Measurements from ENCODE around the gene TMEM266.

TMEM266 gene

DNA sequence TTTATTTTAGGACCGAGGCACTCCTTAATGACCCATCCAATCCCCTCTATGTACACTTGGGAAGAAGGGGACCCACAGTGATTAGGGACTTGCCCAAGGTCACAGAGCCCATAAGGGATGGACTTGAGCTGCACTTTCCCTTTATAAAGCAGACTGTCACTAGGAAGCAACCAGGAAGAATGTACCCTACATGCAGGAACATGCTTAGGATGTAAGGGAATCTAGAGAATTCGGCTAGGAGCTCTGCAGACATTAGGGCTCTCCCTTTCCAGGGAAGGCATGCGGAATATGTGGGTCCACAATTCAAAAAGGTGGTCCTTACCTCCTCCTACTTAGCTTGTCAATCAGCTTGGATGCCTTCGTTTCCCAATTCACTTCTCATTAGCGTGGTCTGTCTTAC, 78.7 kb downstream of the TMEM266 start:
- DNase-seq (ENCODE audit: low read depth, low spot score) = no peak
- H3K4me3 ChIP-seq (ENCODE audit: low read depth, low read length) = no peak overlapping the region
- TF ChIP-seq, protein P1, sequence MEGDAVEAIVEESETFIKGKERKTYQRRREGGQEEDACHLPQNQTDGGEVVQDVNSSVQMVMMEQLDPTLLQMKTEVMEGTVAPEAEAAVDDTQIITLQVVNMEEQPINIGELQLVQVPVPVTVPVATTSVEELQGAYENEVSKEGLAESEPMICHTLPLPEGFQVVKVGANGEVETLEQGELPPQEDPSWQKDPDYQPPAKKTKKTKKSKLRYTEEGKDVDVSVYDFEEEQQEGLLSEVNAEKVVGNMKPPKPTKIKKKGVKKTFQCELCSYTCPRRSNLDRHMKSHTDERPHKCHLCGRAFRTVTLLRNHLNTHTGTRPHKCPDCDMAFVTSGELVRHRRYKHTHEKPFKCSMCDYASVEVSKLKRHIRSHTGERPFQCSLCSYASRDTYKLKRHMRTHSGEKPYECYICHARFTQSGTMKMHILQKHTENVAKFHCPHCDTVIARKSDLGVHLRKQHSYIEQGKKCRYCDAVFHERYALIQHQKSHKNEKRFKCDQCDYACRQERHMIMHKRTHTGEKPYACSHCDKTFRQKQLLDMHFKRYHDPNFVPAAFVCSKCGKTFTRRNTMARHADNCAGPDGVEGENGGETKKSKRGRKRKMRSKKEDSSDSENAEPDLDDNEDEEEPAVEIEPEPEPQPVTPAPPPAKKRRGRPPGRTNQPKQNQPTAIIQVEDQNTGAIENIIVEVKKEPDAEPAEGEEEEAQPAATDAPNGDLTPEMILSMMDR (IDR thresholded peaks at IDR 0.05; ENCODE audit: low read depth, low read length) = no peak
- in situ Hi-C loops (cut with HindIII; ENCODE audit: low sequenced_read_pairs) = no loop called here

DNA sequence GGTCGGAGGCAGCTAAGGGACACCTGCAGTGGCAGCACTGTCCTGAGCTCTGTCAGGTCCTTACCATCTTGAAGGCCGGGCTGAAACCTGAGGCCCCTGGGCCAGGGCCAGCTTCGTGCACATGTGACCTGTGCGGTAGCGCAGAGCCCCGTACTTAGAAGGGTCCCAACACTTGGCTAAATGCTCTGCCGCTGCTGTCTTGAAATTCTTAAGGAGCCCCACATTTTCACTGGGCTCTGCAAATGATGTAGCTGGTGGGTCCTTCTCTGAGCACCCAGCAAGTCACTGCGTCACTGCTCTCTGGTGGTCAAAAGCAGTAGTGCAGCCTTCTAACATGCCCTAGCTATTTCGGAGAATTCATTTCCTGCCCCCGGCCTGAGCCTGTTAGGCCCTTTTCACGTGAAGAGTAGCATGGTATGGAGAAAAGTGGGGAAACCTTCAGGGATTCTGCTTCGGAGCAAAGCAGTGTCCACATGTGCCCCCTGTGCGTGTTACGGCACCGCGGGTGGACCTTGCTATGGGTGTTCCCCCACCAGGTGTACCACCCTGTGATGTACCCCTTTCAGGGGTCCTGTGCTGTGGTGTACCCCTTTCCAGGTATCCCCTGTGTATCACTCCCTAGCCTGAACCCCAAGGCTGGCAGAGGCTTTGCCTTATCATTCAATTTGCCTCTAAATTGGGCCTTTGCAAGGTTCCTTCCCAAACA, 79.7 kb downstream of the TMEM266 start:
- H3K4me3 ChIP-seq (ENCODE audit: low read depth, low read length) = no peak overlapping the region
- TF ChIP-seq, protein P1 (IDR thresholded peaks at IDR 0.05; ENCODE audit: low read depth, low read length) = peak; percentile 95
- in situ Hi-C loops (cut with HindIII; ENCODE audit: low sequenced_read_pairs) = no loop called here
- peak; percentile 67 for DNase-seq (ENCODE audit: low read depth, low spot score)

DNA sequence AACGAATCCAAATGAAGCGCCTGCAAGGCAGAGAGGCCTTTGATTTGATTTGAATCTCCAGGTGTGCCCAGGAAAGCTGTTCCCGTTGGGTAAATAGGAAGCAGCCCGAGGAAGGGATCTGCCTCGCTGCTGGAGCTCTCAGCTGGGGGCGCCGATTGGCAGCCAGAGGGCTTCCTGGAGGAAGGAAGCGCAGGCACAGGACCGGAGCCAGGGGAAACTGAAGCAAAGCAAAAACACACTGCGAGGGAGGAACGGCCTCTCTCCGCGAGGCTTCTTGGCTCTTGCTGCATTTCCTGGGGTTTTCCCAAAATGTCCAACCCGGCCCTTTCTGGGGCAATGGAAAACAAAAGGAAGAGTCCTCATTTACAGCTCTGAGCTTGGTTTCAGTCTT, 80.3 kb downstream of the TMEM266 start:
- no peak overlapping the region for H3K4me3 ChIP-seq (ENCODE audit: low read depth, low read length)
- in situ Hi-C loops (cut with HindIII; ENCODE audit: low sequenced_read_pairs) = no loop called here
- no peak for DNase-seq (ENCODE audit: low read depth, low spot score)
- TF ChIP-seq, protein P1 (IDR thresholded peaks at IDR 0.05; ENCODE audit: low read depth, low read length) = no peak

DNA sequence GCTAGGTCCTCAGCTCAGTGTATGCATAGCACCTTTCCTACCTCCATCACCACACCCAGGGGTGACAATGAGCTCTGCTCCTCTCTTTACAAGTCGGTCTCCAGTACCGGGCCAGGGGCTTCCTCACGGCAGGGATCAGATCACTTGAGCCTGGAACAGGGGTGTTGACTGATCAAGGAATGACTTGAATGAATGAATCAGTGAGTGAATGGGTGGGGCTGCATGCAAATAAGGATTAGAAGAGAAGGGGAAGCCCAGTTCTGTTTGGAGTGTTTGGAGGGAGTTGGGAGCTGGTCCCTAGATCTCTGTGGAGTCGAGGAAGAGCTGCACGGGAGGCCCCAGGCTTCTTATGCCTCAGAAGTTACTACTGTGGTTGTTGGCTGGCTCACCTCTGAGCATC, 87.0 kb downstream of the TMEM266 start:
- TF ChIP-seq, protein P1 (IDR thresholded peaks at IDR 0.05; ENCODE audit: low read depth, low read length) = no peak
- H3K4me3 ChIP-seq (ENCODE audit: low read depth, low read length) = no peak overlapping the region
- no peak for DNase-seq (ENCODE audit: low read depth, low spot score)
- in situ Hi-C loops (cut with HindIII; ENCODE audit: low sequenced_read_pairs) = no loop called here

DNA sequence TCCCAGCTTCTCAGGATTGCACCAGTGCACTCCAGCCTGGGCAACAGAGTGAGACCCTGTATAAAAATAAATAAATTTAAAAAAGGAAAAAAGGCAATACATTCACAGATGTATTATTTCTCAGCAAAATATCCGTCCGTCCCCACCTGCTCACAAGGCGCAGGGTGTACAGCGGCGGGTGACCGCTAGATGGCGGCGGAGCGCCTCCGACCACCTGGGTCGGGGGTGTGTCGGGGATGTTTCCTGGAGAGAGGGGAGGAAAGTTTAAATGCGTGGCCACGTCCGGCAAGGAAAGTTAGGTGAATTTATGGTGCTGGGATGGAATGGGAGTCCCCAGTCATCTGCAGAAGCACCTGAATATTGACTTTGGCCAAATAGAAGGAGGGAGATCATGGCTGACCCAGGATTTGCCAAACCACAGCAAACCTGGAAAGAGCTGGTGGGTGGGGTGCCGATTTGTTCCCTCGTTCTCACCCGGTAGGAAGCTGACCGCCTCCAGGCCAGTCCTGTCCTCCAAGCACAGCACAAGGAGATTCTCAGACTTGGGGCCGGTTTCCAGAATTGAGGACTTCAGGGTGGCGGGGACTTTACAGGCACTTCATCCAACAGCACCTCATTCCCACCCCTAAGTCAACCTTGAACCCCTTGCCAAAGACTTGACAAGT, 88.3 kb downstream of the TMEM266 start:
- TF ChIP-seq, protein P1 (IDR thresholded peaks at IDR 0.05; ENCODE audit: low read depth, low read length) = peak; percentile 100
- peak; percentile 18 for DNase-seq (ENCODE audit: low read depth, low spot score)
- in situ Hi-C loops (cut with HindIII; ENCODE audit: low sequenced_read_pairs) = no loop called here
- H3K4me3 ChIP-seq (ENCODE audit: low read depth, low read length) = no peak overlapping the region

DNA sequence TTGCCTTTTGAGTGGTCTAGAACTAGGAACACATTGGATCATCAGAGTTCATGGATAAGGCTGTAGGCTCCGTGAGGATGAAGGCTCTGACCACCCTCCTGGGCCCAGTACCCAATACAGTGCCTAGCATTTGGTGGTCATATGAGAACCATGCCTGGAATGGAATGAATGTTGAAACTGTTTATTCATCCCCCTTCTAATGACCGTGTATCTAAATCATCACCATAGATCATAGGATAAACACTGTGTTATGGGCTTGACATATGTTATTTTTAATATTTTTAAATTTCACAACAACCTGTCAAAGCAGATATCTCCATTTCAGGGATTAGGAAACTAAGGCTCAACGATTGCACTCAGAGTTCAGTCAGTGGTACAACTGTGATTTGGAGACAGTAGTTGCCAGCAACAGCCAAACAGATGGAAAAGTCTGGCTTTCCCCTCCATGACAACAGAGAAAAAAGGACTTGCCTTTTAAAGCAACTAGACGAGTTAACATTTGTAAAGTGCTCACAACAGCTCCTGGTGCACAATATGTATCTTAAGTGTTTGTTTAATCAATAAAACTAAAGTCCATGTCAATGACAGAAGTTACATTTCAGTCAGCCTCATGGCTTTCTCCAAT, 89.6 kb downstream of the TMEM266 start:
- in situ Hi-C loops (cut with HindIII; ENCODE audit: low sequenced_read_pairs) = no loop called here
- DNase-seq (ENCODE audit: low read depth, low spot score) = no peak

More for the DNA sequence above, 89.6 kb downstream of the TMEM266 start:
- TF ChIP-seq, protein P1 (IDR thresholded peaks at IDR 0.05; ENCODE audit: low read depth, low read length) = no peak
- no peak overlapping the region for H3K4me3 ChIP-seq (ENCODE audit: low read depth, low read length)
